Measurements from ENCODE around the gene PRRT1. TPM values are rescaled to one million over a fixed set of nuclear protein-coding genes. Genes with fewer than 3 reads are reported as not detected.

Gene PRRT1
- total RNA-seq, 1 donor from 2014 or later = 2.9 TPM

DNA sequence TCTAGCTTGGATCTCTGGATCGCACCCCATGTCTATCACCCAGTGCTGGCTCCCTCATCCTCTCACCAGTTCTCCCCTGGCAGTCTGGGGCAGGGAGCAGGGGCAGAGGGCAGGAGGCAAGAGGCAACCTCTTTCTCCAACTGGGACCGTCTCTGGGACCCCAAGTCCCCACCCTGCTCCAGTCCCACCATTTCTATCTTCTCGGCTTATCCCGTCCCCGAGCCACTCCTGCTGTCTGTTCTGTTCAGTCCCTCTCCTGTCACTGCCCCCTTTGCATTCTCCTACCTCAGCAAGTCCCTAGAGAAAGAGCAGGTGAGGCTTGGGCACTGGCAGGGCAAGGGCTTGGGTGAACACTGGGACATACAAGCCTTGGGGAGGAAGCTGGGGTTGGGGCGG lies 42.0 kb downstream of the PRRT1 start:
- peaks cover 4% of the 10 kb centered on the region for H3K36me3 Mint-ChIP-seq (ENCODE audit: insufficient read depth)
- H3K9me3 Mint-ChIP-seq (ENCODE audit: low read depth) = no peaks in the 10 kb centered on the region
- H3K4me1 Mint-ChIP-seq (ENCODE audit: low read depth) = peaks cover 14% of the 10 kb centered on the region
- no peak overlapping the region for H3K27ac Mint-ChIP-seq
- DNase-seq (ENCODE audit: low spot score, unreplicated experiment) = no peak
- TF ChIP-seq, protein P1, sequence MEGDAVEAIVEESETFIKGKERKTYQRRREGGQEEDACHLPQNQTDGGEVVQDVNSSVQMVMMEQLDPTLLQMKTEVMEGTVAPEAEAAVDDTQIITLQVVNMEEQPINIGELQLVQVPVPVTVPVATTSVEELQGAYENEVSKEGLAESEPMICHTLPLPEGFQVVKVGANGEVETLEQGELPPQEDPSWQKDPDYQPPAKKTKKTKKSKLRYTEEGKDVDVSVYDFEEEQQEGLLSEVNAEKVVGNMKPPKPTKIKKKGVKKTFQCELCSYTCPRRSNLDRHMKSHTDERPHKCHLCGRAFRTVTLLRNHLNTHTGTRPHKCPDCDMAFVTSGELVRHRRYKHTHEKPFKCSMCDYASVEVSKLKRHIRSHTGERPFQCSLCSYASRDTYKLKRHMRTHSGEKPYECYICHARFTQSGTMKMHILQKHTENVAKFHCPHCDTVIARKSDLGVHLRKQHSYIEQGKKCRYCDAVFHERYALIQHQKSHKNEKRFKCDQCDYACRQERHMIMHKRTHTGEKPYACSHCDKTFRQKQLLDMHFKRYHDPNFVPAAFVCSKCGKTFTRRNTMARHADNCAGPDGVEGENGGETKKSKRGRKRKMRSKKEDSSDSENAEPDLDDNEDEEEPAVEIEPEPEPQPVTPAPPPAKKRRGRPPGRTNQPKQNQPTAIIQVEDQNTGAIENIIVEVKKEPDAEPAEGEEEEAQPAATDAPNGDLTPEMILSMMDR (IDR thresholded peaks at IDR 0.05; ENCODE audit: unreplicated experiment) = no peak
- peaks cover 23% of the 10 kb centered on the region for H3K27me3 Mint-ChIP-seq
- H3K4me3 Mint-ChIP-seq (ENCODE audit: low read depth) = no peak overlapping the region

GRCh38 chr6:32109114-32109764 lies 42.5 kb downstream of the PRRT1 start, which contains the start of gene TNXB:
TSS of gene TNXB (minus strand) at chr6:32109338. CDS start at chr6:32098198, 11,140 bp downstream.
- Mint-ChIP-seq H3K4me1 (ENCODE audit: low read depth) (peaks cover 14% of the 10 kb centered on the region), H3K36me3 (ENCODE audit: insufficient read depth) (peaks cover 2% of the 10 kb centered on the region), H3K27me3 (peaks cover 24% of the 10 kb centered on the region), H3K9me3 (ENCODE audit: low read depth) (no peaks in the 10 kb centered on the region), H3K27ac (peak within 1 kb of the TSS; percentile 76), H3K4me3 (ENCODE audit: low read depth) (no peak within 1 kb of the TSS)
- no peak for DNase-seq (ENCODE audit: low spot score, unreplicated experiment)
- TF ChIP-seq, protein P1 (IDR thresholded peaks at IDR 0.05; ENCODE audit: unreplicated experiment) = no peak

DNA sequence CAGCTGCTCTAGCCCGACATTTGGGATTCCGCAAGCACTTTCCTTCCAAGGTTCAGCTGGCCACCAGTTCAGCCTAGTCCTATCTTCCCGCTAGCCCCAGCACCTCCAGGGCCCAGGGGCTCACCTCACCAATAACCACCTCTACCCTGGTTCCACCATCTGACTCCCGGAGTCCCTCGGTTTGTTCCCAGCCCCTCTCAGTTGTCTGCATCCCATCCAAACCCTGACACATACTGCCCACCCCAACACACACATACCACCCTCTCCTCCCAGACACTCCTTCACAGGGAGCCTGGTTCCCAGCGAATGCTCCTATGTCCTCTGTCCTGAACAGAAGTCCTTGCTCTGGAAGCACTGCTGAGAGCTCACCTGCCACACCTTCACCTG lies 43.0 kb downstream of the PRRT1 start:
- Mint-ChIP-seq H3K9me3 (ENCODE audit: low read depth) (no peaks in the 10 kb centered on the region), H3K4me3 (ENCODE audit: low read depth) (no peak overlapping the region), H3K27ac (peak overlapping the region; percentile 76), H3K36me3 (ENCODE audit: insufficient read depth) (peaks cover 2% of the 10 kb centered on the region), H3K4me1 (ENCODE audit: low read depth) (peaks cover 14% of the 10 kb centered on the region), H3K27me3 (peaks cover 27% of the 10 kb centered on the region)
- TF ChIP-seq, protein P1 (IDR thresholded peaks at IDR 0.05; ENCODE audit: unreplicated experiment) = no peak
- DNase-seq (ENCODE audit: low spot score, unreplicated experiment) = no peak

GRCh38 chr6:32108094-32108627 lies 43.6 kb downstream of the PRRT1 start:
- TF ChIP-seq, protein P1 (IDR thresholded peaks at IDR 0.05; ENCODE audit: unreplicated experiment) = no peak
- H3K9me3 Mint-ChIP-seq (ENCODE audit: low read depth) = no peaks in the 10 kb centered on the region
- no peak for DNase-seq (ENCODE audit: low spot score, unreplicated experiment)
- H3K4me3 Mint-ChIP-seq (ENCODE audit: low read depth) = no peak overlapping the region
- peaks cover 2% of the 10 kb centered on the region for H3K36me3 Mint-ChIP-seq (ENCODE audit: insufficient read depth)
- peaks cover 14% of the 10 kb centered on the region for H3K4me1 Mint-ChIP-seq (ENCODE audit: low read depth)
- peak overlapping the region; percentile 37 for H3K27ac Mint-ChIP-seq
- peaks cover 27% of the 10 kb centered on the region for H3K27me3 Mint-ChIP-seq

DNA sequence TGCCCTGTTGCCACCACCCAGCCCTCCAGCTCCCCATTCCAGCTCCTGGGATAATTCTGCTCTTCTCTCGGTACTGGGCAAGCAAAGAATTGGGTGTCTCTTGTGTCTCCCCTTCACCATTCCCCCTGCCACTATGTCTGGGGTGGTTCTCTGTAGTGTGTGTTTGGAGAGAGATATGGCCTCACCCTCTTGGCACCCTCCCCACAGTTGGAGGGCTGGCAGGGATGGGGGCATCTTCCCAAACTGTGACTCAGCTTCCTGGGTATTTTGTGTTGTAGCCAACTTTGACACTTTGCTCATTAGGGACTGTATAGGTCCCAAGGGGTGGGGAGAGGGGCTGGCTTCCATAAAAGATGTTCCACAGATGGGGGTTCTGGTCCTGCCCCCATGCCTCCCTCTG lies 44.3 kb downstream of the PRRT1 start:
- TF ChIP-seq, protein P1 (IDR thresholded peaks at IDR 0.05; ENCODE audit: unreplicated experiment) = no peak
- H3K4me3 Mint-ChIP-seq (ENCODE audit: low read depth) = no peak overlapping the region
- H3K4me1 Mint-ChIP-seq (ENCODE audit: low read depth) = peaks cover 14% of the 10 kb centered on the region
- H3K27me3 Mint-ChIP-seq = peaks cover 27% of the 10 kb centered on the region
- no peak for DNase-seq (ENCODE audit: low spot score, unreplicated experiment)
- H3K27ac Mint-ChIP-seq = no peak overlapping the region
- H3K36me3 Mint-ChIP-seq (ENCODE audit: insufficient read depth) = peaks cover 2% of the 10 kb centered on the region
- H3K9me3 Mint-ChIP-seq (ENCODE audit: low read depth) = no peaks in the 10 kb centered on the region
